HG03139 (cell line): ENCODE data around the gene MLST8.

Experiments
- ATAC-seq: cut with Tn5 transposase; IDR thresholded peaks from one replicate; pipeline ENCODE4 v1.9.1; 2021; ENCODE audit not compliant: unreplicated experiment

The MLST8 gene, protein sequence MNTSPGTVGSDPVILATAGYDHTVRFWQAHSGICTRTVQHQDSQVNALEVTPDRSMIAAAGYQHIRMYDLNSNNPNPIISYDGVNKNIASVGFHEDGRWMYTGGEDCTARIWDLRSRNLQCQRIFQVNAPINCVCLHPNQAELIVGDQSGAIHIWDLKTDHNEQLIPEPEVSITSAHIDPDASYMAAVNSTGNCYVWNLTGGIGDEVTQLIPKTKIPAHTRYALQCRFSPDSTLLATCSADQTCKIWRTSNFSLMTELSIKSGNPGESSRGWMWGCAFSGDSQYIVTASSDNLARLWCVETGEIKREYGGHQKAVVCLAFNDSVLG

DNA sequence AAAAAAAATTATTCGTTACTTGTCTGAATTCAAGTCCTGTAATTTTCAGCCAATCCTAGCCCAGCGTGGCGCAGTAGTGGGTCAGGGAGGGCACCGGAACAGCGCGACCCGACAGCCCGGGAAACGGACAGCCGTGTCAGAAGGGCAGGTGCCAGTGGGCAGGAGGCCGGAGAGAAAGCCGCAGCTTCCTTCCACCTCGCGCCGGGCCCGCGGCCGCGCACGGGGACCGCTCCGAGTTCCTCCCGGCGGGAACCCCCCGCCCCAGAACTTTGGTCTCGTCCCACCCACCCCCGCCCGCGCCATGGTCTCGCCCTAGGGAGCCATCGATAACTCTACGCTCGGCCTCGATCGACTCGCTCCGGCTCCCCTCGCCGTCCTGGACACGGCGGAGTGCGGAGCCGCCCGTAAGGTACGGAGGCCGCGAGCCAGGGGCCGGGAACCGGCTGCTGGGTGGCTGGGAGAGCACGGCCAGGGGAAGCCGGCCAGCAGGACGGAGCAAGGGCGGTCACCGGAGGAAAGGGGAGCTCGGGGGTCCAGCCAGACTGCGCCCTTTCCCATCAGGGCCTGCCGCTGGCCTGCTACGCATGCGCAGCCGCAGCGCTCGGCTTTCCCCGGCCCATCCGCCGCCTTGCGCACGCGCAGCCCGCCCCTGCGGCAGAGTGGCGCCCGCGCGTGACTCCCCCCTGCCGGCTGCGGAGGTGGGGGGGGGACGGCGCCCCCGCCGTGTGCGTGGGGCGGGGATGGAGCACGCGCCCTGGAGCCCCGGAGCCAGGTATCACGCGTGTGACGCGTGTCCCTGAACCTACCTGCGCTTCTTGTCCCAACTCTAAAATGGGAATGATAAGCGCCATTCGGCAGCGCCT, at the start of gene MLST8:
MLST8 (plus strand) TSS at position 351 of the 863 bp plus-strand sequence. CDS start 632 bp downstream, outside the sequence.
- peak; percentile 74 for ATAC-seq

DNA sequence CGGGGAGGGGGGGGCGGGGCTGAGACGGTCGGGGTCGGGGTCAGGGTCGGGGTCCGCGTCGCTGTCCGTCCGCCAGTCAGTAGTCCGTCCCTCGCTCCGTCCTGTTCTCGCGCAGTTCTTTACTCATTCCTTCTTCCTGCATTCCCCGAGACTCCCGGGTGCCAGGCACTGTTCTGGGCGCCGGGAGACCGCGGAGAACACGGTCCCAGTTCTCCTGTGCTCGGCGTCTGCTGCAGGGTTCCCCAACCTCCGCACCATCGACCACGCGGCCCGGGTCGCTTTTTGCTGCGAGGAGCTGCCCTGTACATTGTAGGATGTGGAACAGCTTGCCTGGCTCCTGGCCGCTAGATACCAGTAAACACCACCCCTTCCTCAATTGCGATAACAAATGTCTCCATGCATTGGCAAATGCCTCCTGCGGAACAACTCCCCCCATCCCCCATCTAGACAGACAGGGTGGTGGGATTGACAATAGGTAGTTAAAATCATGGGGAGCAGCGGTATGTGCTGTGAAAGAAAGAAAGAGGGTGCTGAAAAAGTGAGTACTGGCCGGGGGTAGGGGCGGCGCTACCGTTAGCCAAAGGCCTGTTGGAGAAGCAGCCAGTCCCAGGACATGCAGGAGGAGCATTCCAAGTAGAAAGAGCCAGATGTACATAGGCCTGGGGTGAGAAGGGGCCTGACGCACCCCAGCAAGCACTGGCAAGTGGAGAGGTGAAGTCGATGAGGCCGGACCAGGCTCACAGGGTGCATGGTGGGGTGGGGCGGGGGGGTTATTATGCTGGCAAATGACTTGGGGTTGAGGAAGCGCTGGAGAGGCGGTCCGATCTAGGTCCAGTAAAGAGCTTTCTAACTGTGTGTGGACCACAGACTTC, 49.0 kb upstream of the MLST8 start:
- no peak for ATAC-seq

DNA sequence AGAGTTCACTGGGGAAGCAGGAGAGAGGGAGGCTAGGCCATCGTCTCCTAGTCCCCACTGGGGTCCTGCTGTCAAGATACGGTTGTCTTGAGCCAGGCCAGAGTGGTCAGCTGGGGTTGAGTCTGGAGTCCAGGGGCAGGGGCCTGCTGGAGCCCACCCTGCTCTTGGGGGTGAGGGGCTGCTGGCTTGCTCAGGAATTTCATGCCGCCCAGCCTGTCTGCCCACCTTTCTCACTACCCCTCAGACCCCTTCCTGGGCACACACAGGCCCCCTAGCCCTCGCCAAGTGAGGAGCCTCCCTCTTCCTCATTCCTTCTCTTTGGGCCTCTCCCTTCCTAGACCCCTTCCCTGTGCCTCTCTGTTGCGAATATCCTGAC, 48.4 kb upstream of the MLST8 start:
- no peak for ATAC-seq

DNA sequence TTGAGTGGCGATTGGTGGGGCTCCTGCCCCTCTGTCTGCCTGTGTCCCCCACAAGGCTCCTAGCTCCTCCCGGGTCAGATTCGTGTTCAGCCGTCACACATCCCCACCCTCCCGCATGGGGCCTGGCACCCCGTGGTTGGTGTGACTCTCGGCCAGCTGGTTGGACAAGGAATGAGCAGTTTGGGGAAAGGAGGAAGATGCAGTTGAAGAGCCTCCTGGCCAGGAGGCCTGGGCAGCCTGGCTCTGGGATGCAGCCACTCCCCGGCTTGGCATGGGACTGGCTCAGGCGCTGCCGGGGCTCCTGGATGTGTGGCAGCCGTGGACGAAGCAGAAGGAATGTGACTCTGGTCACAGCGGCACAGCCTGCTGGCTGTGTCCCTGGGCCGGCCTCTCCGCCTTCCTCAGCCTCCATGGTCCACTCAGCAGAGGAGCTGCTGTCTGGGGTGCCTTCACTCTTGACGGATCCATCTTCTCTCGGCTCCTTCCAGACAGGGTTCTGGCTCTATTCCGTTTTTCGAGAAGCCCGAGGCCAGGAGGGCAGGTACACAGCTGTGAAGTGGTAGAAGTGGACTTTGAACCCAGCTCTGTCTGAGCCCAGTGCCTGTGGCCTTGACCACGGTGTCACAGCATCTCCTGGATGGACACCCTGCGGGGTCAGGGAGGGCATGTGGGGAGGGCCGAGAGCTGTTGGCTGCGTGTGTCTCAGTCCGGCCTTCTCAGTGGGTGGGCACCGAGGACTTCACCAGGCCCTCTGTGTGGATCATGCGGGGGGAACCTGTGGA, 47.6 kb upstream of the MLST8 start:
- ATAC-seq = no peak

DNA sequence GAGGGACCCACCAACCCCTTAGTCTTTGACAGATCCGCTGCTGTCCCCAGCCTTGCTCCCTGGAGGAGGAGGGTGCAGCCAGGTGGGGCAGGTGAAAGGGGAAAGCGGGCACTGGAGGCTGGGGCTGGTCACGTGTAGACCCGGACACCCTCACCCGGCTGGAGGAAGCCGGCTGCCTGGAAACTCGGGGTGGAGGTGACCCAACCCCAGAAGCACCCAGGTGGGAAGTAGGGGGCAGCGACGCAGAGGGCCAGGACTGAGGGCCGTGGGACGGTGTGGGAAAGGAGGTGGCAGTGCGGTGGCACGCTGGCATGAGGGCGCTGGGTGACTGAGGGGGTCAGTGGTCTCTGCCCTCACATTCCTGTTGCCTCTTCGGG, 47.0 kb upstream of the MLST8 start:
- no peak for ATAC-seq

DNA sequence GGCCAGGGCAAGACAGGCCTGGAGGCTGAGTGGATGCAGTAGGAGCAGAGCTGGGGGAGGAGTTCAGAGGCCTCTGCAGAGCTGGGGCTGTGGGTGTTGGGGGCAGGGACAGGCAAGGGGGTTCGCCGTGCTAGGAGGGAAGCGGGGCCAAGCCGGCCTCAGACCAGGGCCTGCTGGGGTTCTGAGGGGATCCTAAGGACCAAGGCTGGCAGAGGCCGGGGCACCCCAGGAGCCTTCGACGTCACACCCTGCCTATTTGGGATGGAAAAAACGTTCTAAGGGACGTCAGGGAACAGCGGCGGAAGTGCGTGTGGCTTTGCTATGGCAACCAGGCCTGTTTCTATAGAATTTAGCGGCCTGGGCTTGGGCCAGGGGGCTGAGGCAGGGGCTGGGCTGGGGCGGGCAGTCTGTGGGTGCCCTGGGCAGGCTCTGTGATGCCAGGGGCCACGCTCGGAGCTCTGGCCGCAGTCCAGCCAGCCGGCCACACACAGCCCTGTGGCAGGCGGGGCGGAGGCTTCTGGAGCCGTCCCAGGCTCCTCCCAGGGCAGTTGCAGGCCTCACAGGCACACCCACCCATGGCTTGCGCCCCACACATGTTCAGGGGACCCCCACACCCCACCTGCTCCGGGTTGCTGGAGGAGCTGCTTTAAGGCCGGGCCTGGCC, 45.9 kb upstream of the MLST8 start:
- no peak for ATAC-seq

DNA sequence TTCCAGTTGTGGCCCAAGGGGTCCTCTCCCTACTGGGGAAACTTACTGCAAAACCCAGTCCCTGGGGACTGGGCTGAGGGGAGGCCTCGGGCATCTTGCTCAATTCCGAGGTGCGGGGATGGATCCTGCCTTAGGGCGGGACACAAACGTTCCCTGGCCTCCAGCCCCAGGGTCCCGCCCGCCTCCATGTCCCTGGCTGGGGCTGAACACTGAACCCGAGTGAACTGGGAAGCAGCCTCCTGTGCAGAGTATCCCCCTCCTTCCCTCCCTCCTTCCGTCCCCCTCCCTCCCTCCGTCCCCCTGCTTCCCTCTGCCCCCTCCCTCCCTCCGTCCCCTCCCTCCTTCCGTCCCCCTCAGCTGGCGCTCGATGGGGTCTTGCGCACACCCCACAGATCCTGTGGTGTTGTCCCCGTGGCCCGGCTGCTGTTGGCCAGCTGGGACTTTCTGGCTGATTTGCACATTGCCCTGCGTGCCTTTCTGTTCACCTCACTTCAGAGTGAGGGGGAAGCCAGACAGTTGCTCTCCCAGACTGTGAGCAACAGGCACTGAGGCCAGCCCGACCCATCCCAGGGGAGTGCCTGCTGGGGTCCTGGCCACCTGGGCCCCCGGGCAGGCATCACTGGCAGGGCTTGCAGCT, 44.2 kb upstream of the MLST8 start:
- ATAC-seq = no peak

DNA sequence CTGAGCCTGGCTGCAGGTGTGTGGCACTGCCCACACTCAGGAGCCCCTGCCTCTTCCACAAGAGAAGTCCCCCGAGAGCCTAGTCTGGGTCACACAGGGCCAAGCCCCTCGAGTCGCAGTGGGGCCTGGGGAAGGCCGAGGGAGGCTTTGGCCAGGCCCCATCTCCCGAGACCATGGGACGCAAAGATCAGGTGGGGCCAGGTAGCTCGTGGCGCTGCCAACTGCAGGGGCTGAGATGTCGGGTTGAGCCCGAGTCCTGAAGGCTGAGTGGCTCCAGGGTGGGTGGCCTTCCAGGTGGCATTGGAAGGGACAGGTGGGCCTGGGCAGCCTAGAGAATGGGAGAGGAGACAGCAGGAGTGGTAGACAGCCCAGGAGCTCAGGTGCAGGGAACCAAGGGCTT, 43.3 kb upstream of the MLST8 start:
- no peak for ATAC-seq

DNA sequence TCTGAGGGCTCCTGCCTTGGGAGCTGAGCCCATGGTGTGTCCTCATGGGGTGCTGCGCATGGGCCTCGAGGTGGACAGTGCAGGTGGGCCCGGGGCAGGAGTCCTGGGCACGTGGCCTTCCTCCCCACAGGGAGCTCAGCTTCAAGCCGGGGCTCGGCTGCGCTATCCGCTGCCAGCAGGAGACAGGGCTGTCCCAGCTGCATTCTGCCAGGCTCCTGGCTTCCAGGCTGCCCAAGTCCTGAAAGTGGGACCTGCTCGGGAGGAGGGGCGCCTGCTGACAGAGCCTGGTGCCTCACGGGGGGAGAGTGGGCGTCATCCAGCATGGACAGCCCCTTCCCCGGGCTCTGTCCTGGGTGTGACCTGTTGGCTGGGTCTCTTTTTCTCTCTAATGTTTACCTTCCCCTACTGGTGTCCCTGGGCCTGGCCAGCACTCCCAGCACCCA, 42.6 kb upstream of the MLST8 start:
- ATAC-seq = no peak

DNA sequence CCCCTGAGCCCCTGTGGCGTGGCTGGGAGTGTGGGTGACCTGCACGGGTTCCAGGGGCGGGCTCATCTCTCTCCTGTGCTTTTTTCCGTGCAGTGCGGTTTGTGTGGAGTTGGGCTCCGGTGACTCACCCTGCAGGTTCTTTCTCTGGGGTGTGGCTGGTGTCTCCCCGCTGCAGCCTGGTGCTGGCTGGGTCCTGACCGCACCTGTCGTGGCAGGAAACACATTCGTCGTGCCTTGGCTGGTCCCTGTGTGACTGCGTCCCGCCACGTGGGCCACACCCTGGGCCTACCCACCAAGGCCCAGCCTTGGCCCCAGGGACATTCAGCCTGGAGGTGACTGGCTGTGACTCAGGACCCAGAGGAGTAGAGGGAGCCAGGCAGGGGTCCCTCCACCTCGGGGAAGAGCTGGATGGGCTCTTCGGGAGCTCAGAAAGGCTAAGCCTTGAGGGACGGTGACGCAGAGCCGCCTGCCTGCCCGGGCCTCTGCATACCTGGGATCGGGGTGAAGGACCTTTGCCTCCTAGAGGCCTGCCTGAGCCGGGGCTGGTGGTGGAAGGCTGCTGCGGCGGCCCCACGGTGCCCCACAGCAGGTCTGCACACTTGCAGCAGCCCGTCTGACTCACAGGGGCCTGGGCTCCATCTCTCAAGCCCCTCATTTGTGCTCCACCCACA, 41.9 kb upstream of the MLST8 start:
- no peak for ATAC-seq

DNA sequence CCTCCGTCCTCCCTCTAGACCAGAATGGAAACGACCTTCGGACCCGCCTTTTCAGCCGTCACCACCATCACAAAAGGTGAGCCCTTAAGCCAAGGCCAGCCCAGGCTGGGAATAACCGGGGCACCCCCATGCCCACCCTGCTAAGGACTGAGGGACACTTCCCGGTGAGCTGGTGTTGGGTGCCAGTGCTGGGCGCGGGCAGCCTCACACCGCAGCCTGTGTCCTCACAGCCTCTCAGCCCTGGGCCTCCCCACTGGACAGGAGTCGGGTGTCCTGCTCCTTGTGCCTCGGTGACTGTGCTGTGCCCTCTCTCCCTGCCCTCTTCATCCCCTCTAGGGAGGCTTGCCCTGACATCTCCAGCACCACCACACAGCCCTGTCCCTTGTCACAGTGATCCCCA, 39.4 kb upstream of the MLST8 start:
- ATAC-seq = no peak

DNA sequence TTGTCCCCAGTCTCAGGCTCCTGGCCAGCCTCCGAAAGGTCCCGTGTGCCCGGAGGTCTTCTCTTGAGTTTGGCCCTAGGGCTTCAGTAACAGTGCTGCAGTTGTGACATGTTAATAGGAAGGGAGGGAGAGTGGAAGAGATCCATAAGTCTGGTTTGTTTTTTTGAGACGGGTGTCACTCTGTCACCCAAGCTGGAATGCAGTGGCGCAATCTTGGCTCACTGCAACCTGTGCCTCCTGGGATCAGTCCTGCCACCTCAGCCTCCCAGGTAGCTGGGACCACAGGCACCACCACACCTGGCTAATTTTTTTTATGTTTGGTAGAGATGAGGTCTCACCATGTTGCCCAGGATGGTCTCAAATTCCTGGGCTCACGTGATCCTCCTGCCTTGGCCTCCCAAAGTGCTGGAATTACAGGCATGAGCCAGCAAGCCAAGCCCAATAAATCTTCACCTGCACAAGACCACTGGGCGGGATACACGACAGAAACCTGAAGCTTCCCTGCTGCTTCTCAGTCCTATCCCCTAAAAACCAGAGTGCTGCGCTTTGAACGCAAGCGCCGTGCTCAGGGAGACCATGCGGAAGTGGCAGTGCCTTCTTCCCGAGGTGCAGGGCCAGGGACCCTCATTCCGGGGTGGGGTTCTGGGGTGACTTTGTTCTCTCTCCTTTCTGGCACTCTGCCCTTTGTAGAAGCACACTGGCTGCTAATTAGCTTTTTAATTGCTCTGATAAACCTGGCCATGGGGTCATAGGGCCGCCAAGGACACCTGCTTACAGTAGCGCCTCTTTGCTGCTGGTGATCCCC, 38.8 kb upstream of the MLST8 start:
- ATAC-seq = no peak

DNA sequence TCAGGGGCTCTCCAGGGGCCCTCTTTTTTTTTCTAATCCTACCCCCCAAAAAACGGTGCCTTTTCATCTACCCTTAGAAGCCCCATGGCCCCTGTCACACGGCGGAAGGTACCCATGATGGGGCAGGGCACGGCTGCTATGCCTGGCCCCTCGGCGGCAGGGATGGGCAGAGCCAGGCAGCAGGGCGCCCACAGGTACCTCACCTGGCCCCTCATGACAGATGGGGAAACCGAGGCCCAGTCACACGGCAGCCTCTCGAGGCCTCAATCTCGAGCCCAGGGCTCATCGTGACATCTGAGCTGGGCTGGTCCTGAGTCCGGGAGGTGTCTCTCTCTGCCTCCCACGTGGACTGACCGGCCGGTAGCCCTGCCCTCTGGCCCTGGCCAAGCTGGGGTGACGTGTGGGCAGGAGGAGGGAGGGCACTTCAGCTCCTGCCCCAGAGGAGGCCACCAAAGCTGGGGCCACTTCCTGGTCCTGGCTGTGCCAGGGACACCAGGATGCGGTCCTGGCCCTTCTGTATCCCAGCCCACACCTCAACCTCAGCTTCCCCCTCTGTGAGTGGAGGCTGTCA, 38.1 kb upstream of the MLST8 start:
- no peak for ATAC-seq

DNA sequence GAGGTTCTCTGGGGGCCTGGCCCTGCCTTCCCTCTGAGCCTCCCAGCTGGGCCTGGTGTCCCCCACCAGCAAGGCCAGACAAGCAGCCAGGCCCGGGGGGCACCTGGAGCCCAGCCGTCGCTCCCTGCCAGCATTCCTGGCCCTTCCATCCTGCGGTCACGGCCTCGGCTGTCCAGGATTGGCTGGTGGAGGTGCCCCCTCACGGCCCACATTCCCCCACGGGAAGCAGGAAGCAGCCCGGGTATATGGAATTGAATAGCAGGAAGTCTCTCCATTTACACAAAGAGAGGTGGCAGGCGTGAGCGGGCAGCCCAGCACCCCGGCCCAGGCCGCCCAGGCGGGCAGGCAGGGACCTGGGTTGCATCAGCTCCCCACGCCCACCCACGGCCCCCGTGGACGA, 35.2 kb upstream of the MLST8 start:
- no peak for ATAC-seq

DNA sequence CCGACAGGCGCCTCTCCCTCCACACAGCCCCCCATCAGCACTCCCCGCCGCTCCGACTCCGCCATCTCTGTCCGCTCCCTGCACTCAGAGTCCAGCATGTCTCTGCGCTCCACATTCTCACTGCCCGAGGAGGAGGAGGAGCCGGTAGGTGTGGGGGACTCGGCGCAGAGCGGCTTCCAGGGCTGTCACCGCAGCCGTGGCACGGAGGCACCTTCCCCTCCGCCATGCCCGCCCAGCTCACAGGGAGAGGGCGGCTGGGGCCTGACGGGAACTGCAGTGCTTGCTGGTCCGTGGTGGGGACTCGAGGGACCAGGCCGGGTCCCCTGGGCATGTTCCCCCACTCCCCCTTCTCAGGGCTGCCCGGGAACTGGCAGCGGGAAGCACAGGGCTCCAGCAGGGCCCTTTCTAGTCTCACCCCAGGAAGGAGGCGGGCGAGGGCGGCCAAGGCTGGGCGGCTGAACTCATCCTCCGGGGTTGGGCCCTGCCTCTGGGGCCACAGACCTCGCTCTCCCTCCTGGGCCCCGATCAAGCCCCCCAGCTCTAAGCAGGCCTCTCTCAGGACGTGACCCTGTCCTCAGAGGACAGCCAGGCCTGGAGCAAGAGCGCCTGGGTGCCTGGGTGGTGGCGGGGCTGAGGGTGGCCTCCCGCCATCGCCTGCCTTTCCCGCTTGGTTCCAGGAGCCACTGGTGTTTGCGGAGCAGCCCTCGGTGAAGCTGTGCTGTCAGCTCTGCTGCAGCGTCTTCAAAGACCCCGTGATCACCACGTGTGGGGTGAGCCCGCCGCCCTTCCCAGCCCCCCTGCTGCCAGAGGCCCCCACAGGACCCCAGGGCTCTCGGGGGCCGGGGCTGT, 34.4 kb upstream of the MLST8 start:
- no peak for ATAC-seq

DNA sequence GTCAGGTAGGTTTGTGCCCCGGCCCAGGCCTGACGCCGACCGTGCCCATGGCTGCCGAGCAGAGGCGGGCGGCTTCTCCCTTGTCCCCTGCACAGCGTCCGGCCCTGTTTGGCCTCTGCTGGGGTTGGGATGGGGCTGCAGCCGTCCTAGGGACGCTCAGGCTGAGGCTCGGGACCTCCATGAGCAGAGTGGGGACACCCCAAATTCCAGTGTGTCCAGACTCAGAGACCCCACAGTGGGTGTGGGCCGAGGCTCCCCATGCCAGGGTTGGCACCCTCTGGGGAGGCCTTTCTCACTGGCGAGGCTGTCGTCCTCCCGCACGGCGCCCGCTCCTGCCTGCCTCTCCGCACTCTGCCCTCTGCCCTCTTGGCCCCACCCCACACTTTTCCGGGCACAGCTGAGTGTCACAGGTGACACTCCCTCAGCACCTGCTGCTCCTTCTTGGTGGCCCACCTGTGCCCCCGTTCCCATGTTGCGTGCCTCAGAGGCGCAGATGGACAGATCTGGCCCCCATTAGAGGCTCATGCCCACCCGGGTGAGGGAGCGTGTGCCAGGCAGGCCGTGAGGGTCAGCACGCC, 33.6 kb upstream of the MLST8 start:
- ATAC-seq = no peak
